ENCODE measurements around the gene RNGTT.
"Not testable (repeated sequence)": the region's sequence is repeated elsewhere in the genome, so short reads cannot be mapped to it uniquely, and the experiment has no call there.

The RNGTT gene

DNA sequence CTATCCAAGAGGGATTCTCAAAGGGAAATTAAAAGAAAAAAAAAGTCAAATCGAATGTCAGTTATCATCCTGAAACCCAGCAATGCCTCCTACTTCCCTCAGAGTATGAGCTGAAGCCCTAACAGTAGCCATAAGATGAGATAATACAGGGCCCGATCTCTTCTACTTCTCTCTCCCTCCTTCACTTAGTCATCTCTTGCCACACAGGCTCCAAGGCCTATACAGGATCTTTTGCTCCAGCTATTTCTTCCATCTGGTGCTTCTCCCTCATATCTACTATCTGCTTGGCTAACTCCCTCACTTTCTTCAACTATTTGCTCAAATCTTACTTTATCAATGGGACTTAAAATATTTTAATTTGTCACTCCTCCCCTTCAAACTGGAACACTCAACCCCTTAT, 215.3 kb downstream of the RNGTT start:
- in situ Hi-C loops (cut with HindIII; ENCODE audit: low sequenced_read_pairs) = no loop called here

DNA sequence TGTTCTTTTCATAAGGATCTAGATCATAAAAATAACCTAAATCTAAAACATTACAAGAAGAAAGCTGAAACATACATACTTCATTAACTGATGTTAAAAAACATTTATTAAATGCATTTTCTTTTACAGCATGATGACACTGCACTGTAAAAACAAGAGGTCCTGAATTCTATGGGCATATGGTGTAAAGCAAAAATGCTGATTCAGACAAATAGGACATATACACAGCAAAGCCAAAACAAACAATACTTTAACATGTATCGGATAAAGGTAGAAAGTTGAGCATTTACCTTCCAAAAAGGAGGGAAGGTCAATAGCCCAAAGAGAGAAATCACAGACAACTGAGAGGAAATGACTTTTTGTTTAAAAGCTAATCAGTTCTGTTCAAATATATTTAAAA, 221.5 kb downstream of the RNGTT start:
- in situ Hi-C loops (cut with HindIII; ENCODE audit: low sequenced_read_pairs) = no loop called here

DNA sequence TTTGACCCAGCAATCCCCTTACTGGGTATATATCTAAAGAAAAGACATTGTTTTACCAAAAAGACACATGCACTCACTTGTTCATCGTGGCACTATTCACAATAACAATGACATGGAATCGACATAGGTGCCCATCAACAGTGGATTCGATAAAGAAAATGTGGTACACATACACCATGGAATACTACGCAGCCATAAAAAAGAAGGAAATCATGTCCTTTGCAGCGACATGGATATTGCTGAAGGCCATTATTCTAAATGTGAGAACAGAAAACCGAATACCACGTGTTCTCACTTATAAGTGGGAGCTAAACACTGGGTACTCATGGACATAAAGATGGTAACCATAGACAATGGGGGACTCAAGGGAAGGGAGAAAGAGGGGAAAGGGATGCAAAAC, 222.3 kb downstream of the RNGTT start:
- in situ Hi-C loops (cut with HindIII; ENCODE audit: low sequenced_read_pairs) = no loop called here

DNA sequence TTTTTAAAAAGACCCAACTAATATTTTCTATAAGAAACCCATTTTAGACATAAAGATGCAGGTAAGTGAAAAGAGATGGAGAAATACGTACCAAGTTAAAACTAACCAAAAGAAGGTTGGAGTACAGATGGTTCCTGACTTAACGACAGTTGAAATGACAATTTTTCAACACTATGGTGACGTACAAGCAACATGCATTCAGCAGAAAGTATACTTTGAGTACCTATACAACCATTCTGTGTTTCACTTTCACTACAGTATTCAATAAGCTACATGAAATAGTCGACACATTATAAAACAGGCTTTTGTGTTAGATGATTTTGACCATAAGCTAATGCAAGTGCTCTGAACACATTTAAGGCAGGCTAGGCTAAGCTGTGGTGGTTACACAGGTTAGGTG, 228.9 kb downstream of the RNGTT start:
- in situ Hi-C loops (cut with HindIII; ENCODE audit: low sequenced_read_pairs) = no loop called here

DNA sequence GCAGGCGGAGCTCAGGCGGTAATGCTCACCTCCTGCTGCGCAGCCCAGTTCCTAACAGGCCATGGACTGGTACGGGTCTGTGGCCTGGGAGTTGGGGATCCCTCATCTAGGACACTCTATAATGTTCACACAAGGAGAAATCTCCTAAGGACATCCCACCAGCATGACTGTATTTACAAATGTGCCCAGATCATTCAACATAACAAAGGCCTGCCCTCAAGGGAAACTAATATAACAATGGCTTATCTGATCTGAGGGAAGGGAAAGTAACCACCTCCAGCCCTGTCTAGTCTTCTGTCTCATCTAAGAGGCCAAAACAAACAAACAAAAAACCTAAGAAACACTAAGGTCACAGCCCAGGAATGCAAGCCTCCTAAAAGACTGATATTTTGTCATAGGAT, 232.8 kb downstream of the RNGTT start:
- in situ Hi-C loops (cut with HindIII; ENCODE audit: low sequenced_read_pairs) = no loop called here

DNA sequence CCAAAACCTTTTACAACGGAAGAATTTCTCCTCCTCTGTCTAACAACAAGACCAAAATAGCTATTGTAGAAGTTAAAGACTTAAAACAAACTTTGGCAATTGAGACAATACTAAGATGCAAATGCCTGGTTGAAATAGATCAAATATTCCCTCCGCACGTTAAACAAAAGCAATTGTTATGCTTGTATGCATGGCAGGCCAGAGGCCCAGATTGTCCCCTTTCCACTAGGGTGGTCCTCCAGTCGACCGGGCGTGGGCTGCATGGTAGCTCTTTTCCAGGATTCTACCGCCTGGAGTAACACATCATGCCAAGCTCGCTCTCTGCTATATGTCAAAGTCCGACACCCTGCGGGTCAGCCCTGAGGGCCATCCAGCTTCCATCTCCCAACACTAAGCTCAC, 234.7 kb downstream of the RNGTT start:
- in situ Hi-C loops (cut with HindIII; ENCODE audit: low sequenced_read_pairs) = no loop called here

DNA sequence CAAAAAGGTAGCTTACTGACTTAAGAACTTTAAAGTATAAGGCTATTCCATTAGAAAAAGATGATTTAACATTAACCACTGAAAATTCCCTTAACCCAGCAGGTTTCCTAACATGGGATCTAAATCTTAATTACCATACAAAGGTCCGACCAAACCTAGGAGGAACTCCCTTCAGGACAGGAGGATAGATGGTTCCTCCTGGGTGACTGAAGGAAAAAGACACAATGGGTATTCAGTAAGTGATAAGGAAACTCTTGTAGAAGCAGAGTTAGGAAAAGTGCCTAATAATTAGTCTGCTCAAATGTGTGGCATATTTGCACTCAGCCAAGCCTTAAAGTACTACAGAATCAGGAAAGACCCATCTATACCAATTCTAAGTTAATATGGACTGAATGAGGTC, 237.0 kb downstream of the RNGTT start:
- in situ Hi-C loops (cut with HindIII; ENCODE audit: low sequenced_read_pairs) = not testable (repeated sequence)

DNA sequence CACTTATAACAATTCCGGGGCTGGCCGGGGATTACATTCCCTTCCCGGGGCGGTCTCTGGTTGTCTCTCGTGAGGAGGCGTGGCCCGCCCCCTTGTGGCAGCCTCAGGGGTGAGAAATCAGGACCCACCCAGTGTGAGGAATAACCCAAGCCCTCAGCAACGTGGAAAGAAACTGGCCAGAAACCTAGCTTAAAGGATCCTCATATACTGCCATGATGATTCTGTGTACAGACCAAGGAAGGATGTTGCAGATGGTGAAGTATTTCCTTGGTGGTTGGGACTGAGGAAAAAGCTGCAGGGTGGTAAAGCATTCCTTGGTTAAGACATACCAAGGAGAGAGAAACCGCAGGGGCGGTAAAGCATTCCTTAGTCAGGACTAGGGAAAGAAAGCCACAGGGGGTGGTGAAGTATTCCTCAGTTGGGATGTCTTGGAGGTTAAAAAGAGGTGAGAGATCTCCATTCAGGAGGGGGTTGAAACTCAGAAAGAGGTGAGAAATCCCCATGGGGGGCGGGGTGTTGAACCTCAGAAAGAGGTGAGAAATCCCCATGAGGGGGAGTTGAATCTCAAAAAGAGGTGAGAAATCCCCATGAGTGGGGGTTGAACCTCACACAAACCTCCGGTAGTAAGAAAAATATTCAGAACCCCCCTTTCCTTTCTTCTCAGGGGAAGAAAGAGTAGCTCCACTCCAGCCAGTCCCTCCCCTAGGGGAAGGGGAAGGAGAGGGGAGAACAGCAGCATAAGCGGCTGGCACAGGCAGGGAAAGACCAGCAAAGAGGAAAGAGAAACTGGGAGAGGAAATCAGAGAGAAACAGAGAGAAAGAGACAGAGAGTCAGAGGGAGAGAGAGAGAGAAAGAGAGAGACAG, 238.1 kb downstream of the RNGTT start:
- in situ Hi-C loops (cut with HindIII; ENCODE audit: low sequenced_read_pairs) = no loop called here

DNA sequence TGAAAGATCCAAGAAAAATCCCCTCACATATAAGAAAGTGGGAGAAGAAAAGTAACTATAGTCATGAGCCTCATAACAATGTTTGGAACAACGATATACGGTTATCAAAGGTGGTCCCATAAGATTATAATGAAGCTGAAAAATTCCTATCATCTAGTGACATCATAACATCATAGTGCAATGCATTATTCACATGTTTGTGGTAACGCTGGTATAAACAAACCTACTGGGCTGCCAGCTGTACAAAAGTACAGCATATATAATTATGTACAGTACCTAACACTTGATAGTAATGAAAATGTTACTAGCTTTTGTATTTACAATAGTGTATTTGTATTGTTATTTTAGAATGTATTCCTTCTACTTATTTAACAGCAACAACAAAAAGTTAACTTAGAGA, 240.7 kb downstream of the RNGTT start:
- in situ Hi-C loops (cut with HindIII; ENCODE audit: low sequenced_read_pairs) = no loop called here

DNA sequence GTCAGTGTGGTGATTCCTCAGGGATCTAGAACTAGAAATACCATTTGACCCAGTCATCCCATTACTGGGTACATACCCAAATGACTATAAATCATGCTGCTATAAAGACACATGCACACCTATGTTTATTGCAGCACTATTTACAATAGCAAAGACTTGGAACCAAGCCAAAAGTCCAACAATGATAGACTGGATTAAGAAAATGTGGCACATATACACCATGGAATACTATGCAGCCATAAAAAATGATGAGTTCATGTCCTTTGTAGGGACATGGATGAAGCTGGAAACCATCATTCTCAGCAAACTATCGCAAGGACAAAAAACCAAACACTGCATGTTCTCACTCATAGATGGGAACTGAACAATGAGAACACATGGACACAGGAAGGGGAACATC, 247.0 kb downstream of the RNGTT start:
- in situ Hi-C loops (cut with HindIII; ENCODE audit: low sequenced_read_pairs) = not testable (repeated sequence)

DNA sequence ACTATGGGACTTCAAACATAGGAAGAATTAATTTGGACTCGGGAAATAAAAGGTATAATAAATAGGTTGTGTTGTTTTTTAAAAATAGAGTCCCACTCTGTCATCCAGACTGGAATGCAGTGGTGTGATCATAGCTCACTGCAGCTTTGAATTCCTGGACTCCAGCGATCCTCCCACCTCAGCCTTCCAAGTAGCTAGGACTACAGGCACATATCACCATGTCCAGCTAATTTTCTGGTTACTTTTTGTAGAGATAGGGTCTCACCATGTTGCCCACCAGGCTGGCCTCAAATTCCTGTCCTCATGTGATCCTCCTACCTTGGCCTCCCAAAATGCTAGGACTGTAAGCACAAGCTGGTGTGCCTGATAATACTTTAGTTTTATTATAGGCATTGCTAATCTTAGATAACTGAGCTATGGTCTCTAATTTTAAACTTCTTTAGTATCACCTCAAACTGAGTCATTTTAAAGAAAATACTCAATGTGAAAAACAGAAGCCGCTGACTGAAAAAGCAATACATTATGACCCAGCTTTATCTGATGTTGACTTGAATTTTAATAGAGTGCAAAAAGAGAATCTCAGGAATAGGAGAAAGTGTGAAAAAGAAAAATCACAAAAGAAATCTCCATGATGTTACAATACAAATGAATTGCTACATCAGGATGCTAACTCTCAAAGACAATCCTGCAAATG, 251.0 kb downstream of the RNGTT start:
- in situ Hi-C loops (cut with HindIII; ENCODE audit: low sequenced_read_pairs) = no loop called here

DNA sequence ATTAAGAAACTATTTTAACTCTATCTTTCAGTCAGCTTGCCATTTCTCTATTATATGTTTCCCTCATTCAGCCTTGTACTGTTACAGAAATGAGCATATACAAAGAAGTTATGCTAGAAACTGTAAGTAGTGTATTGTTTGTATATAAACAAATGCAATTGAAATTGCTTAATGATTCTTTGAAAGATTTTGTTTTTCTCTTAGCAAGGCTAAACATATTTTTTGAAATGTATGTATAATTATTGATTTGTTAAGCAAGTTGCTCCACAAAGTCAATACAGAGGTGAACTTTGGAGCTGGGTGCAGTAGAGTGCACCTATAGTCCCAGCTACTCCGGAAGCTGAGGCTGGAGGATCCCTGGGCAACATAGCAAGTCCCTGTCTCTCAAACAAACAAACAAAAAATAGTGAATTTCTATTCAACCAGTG, 253.6 kb downstream of the RNGTT start:
- in situ Hi-C loops (cut with HindIII; ENCODE audit: low sequenced_read_pairs) = no loop called here

DNA sequence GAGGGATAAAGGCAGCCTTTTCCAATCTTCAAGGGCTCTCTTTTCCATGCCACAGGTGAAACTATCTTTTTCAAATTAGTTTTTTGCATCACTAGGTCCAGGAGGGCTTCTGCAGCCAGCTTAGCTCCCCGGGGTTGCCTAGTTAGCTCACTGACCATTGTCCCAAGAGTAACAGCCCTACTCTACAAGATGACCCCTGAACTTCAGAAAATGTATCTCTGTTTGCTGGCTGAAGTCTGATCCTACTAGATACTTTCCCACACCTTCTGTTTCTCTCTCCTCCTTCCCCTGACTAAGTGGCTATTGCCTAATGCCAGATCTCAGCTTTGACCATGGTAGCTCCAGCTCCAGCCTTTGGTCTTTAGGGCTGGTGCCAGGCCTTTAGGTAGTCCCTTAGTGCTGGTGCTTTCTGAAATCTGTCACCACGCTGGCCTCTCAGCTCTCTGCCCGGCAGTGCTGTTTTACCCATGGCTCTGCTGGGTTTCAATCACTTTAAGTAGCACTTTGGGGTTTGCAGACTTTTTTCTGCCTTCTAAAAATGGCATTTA, 255.1 kb downstream of the RNGTT start:
- in situ Hi-C loops (cut with HindIII; ENCODE audit: low sequenced_read_pairs) = no loop called here

DNA sequence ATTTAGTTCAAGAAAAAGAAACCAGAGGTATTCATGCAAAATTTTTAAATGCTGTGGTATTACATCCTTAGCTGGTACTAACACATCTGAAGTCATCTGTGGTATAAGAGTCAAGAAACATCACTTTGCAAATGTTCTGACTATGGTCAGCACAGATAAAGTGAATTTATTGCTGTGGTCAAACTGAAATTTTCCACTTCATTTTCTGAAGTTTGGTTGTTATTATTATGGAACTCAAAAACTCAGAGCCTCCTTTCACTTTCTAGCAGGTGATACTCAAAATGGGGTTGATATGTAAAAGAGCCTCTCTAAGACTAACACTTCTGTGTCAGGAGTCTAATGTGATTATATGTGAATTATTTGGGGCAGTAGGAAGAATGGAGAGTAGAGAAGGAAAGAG, 257.8 kb downstream of the RNGTT start:
- in situ Hi-C loops (cut with HindIII; ENCODE audit: low sequenced_read_pairs) = no loop called here

DNA sequence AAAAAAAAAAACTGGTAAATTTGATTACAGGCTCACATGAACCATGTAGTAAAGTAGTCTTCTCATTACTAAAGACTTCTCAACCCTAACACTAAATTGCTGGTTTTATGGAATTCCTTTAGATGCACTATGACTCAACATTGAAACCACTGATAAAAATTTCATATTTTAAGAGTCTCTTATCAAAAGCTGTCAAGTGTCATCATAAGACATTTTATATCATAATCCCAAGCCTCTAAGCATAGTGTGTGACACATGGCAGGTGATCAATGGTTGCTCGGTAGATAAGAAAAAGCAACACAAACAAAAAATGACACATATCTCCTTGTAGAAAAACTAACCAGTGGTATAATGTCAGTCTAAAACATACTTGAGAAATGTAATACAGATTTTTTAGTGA, 258.4 kb downstream of the RNGTT start:
- in situ Hi-C loops (cut with HindIII; ENCODE audit: low sequenced_read_pairs) = no loop called here

DNA sequence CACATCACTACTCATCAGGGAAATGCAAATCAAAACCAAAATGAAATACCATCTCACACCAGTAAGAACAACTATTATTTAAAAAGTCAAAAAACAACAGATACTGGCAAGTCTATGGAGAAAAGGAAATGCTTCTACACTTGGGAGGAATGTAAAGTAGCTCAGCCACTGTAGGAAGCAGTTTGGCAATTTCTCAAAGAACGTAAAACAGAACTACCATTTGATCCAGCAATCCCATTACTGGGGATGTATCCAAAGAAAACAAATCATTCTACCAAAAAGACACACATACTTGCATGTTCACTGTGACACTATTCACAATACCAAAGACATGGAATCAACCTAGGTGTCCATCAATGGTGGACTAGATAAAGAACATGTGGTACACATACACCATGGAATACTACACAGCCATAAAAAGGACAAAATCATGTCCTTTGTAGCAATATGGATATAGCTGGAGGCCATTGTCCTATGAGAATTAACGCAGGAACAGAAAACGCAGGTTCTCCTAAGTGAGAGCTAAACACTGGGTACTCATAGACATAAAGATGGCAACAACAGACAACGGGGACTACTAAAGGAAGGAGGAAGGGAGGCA, 260.4 kb downstream of the RNGTT start:
- in situ Hi-C loops (cut with HindIII; ENCODE audit: low sequenced_read_pairs) = no loop called here

DNA sequence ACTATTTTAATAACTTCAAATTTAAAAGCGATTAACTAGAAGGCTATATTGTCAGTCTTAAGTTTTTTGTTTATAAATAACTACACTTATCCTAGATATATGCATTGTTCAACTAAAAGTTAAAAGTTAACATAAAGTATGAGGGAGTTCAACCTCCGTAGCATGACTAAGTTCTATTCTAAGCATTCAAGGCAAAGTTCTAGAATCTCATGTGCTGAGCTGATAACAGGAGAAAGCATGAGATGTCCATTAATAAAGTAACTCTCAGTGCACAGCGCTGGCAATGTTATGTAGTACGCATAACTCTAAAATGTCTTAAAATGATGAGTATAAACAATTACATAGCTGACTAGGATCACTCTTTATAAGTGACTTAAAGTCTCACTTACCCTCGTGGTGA, 264.8 kb downstream of the RNGTT start:
- in situ Hi-C loops (cut with HindIII; ENCODE audit: low sequenced_read_pairs) = no loop called here

DNA sequence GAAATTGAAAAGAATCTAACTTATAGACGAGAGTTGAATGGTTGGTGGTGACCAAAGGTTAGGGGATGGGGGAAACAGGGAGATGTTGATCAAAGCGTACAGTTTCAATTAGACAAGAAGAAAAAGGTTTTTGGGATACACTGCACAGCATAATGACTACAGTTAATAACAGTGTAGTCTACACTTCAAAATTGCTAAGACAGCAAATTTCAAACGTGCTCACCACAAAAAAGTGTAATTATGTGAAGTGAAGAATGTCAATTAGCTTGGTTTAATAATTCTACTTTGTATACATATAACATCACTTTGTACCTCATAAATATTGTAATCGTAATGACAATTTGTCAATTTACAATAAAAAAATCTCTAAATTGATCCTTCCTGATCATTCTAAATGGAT, 267.5 kb downstream of the RNGTT start:
- in situ Hi-C loops (cut with HindIII; ENCODE audit: low sequenced_read_pairs) = no loop called here

DNA sequence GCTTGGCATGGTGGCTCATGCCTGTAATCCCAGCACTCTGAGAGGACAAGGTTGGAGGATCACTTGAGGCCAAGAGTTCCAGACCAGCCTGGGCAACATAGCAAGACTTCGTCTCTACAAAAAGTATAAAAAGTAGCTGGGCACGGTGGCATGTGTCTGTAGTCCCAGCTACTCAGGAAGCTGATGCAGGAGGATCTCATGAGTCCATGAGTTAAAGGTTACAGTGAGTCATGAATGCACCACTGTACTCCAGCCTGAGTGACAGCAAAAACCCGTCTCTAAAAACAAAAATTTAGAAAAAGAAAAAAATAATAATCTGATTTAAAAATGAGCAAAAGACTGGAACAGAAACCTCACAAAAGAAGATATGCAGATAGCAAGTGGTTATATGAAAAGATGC, 279.7 kb downstream of the RNGTT start:
- in situ Hi-C loops (cut with HindIII; ENCODE audit: low sequenced_read_pairs) = no loop called here

DNA sequence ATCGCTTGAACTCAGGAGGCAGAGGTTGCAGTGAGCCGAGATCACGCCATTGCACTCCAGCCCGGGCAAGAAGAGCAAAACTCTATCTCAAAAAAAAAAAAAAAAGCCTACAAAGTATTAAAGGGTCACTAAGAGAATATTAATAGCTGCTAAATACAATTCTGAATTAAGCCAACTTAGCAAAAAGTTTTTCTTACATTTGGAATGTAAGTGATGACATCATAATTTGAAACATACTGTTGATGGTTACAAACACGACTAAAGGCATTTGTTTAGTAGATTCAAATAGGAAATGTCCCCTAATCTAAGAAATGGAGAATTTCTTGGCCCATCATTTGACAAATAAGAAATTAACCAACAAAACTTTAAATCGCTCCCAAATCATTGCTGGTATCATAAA, 282.8 kb downstream of the RNGTT start:
- in situ Hi-C loops (cut with HindIII; ENCODE audit: low sequenced_read_pairs) = no loop called here

DNA sequence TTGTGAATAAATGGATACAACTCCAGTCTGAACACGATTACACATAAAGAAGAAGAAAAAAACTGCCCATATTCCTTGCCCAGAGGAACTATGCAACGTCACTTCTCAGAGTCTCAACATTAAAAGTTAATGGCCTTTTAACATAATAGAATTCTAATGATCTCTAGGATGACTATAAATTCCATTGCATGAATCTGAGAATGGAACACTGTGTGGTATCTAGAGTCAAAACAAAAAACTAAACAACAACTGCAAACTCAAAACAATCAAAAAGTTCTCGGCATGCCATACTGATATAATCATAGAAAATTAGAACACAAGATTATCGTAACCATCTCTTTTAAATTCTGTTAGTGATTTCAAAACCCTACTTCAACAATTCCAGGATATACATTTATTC, 283.6 kb downstream of the RNGTT start:
- in situ Hi-C loops (cut with HindIII; ENCODE audit: low sequenced_read_pairs) = no loop called here

DNA sequence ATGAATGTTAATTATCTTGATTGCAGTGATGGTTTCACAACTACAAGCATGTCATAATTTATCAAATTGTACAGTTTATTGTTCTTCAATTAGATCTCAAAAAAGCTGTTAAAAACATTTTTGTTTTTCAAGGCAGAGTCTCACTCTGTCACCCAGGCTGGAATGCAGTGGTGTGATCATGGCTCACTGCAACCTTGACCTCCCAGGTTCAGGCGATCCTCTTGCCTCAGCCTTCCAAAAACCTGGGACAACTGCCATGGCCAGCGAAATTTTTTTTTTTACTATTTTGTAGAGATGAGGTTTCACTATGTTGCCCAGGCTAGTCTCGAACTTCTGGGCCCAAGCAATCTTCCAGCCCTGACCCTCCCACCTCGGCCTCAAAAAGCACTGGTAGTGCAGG, 286.1 kb downstream of the RNGTT start:
- in situ Hi-C loops (cut with HindIII; ENCODE audit: low sequenced_read_pairs) = no loop called here

Data from endothelial cell of hepatic sinusoid (primary cell).